Chondrocyte (in vitro differentiated cells): ENCODE data around the gene RNLS. TPM values are rescaled to one million over a fixed set of nuclear protein-coding genes. Genes with fewer than 3 reads are reported as not detected.

Source experiments
- DNase-seq: peaks from one replicate; pipeline ENCODE4 v3.0.0; 2021; ENCODE audit warnings: mixed read lengths, low spot score
- H3K27ac Mint-ChIP-seq: one replicate; pipeline ENCODE4 v1.8.0; 2021; ENCODE audit warnings: mild to moderate bottlenecking, moderate library complexity, mixed read lengths; ENCODE audit not compliant: unreplicated experiment
- H3K27me3 Mint-ChIP-seq: 2 replicates; pipeline ENCODE4 v1.8.0; 2021; ENCODE audit warnings: low read depth, mixed read lengths
- H3K36me3 Mint-ChIP-seq: 2 replicates; pipeline ENCODE4 v1.8.0; 2021; ENCODE audit warnings: low read depth, mixed read lengths
- H3K4me1 Mint-ChIP-seq: 2 replicates; pipeline ENCODE4 v1.8.0; 2021; ENCODE audit warnings: low read depth, mild to moderate bottlenecking, mixed read lengths
- H3K4me3 Mint-ChIP-seq: one replicate; pipeline ENCODE4 v1.8.0; 2021; ENCODE audit warnings: mild to moderate bottlenecking, moderate library complexity, mixed read lengths; ENCODE audit not compliant: unreplicated experiment
- H3K9me3 Mint-ChIP-seq: 2 replicates; pipeline ENCODE4 v1.8.0; 2021; ENCODE audit warnings: low read depth, mixed read lengths
- CTCF ChIP-seq: fragments of 200-600 bp; sonication (generic); IDR thresholded peaks from 2 replicates; pipeline ENCODE4 v1.5.0; 2021; ENCODE audit warnings: antibody characterized with exemption, mild to moderate bottlenecking, moderate library complexity
- total RNA-seq: library from RNA; stranded (reverse); gene quantifications from 3 replicates; pipeline ENCODE4 v1.2.1, GENCODE V29; 2021

Gene RNLS
- total RNA-seq, 1 donor from 2014 or later: 5.1 TPM

- peaks cover 17% of the 10 kb centered on the region for H3K4me1 Mint-ChIP-seq
- no peak overlapping the region for H3K27ac Mint-ChIP-seq
- TF ChIP-seq CTCF: no peak
- no peaks in the 10 kb centered on the region for H3K9me3 Mint-ChIP-seq
- no peak for DNase-seq
- H3K27me3 Mint-ChIP-seq: no peaks in the 10 kb centered on the region
- no peaks in the 10 kb centered on the region for H3K36me3 Mint-ChIP-seq
- H3K4me3 Mint-ChIP-seq: no peak overlapping the region
Measured at GRCh38 chr10:88413412-88413811, 169.7 kb downstream of the RNLS start.

DNA sequence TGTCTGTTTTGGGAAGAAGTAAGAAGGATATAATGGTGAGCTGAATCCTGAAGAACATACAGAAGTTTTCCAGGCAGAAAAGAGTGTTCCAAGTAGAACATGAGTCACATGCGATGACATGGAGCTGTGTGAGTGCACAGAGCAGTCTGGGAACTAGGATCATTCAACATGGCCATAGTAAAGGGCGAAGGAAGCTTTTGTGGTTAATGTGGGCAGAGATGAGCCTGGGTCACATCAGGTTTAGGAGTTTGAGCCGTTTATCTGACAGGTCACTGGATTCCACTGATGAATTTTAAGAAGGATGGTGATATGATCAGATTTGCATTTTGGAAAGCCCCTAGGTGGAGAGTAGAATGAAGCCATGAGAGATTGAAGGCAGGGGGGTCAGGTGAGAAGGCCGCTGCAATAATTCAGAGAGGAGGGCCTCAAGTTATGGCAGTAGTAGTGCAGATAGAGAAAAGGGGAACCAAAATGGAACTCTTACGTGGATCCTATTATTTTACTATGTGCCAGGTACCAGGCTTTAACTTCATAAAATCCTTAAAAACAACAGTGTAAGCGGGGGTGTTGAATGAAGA lies 171.3 kb downstream of the RNLS start:
- peaks cover 3% of the 10 kb centered on the region for H3K4me1 Mint-ChIP-seq
- no peak for DNase-seq
- no peak overlapping the region for H3K4me3 Mint-ChIP-seq
- no peak overlapping the region for H3K27ac Mint-ChIP-seq
- H3K9me3 Mint-ChIP-seq: no peaks in the 10 kb centered on the region
- H3K36me3 Mint-ChIP-seq: no peaks in the 10 kb centered on the region
- TF ChIP-seq CTCF: no peak
- H3K27me3 Mint-ChIP-seq: no peaks in the 10 kb centered on the region

DNA sequence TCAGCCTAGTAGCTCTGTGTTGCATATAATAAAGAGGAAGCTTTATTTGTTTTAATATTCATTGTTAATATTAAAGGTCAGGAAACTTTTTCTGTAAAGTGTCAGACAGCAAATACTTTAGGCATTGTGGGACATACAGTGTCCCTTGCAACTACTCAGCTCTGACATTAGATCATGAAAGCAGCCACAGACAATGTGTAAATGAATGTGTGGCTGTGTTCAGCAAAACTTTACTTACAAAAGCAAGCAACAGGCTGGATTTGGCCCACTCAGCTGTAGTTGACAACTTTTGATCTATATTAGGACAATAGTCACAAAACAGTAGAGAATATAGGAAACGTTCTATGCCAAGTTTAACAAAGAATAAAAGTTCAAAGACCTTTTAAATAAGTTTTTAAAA lies 173.3 kb downstream of the RNLS start:
- H3K9me3 Mint-ChIP-seq: no peaks in the 10 kb centered on the region
- no peak for DNase-seq
- no peaks in the 10 kb centered on the region for H3K4me1 Mint-ChIP-seq
- no peak overlapping the region for H3K27ac Mint-ChIP-seq
- H3K36me3 Mint-ChIP-seq: no peaks in the 10 kb centered on the region
- H3K4me3 Mint-ChIP-seq: no peak overlapping the region
- TF ChIP-seq CTCF: no peak
- no peaks in the 10 kb centered on the region for H3K27me3 Mint-ChIP-seq

DNA sequence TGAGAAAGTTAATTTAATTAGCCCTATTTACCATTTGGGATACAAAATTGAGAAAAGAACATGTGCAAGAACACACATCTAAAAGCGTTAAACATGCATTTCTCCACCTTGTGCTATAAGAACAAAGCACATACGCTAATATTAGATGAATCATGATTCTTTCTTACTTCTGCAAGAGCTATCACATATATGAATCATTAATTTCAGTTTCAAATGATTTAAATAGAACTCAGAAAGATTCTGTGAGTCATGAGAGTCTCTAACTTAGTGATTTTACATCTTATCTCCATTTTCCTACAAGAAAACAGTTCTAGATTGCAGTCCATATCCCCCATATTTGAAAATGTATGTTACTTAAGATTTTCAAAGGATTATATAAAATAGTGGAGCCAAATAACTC lies 173.9 kb downstream of the RNLS start:
- Mint-ChIP-seq H3K27ac (no peak overlapping the region), H3K36me3 (no peaks in the 10 kb centered on the region), H3K9me3 (no peaks in the 10 kb centered on the region), H3K4me1 (no peaks in the 10 kb centered on the region), H3K4me3 (no peak overlapping the region), H3K27me3 (no peaks in the 10 kb centered on the region)
- no peak for TF ChIP-seq CTCF
- DNase-seq: no peak

DNA sequence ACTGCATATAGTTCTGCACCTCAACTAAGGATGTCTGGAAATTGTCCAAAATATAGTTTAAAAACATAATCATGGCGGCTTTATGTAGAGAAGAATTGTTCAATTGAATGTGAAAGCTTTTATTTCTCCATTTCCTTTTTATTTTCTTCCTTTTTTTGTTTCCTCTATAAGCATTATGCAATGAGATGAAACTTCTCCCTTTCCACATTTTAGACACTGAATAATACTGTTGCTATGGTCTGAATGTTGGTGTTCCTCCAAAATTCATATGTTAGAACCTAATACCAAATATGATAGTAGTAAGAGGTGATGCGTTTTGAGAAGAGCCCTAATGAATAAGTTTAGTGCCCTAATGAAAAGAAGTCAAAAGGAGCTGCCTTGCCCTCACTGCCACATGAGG lies 175.0 kb downstream of the RNLS start:
- no peak for DNase-seq
- no peaks in the 10 kb centered on the region for H3K9me3 Mint-ChIP-seq
- H3K4me3 Mint-ChIP-seq: no peak overlapping the region
- H3K27me3 Mint-ChIP-seq: no peaks in the 10 kb centered on the region
- no peaks in the 10 kb centered on the region for H3K4me1 Mint-ChIP-seq
- no peak overlapping the region for H3K27ac Mint-ChIP-seq
- H3K36me3 Mint-ChIP-seq: no peaks in the 10 kb centered on the region
- TF ChIP-seq CTCF: no peak
